ENCODE measurements around the gene ADCY10.
"Not testable (repeated sequence)": the region's sequence is repeated elsewhere in the genome, so short reads cannot be mapped to it uniquely, and the experiment has no call there.

The ADCY10 gene

GRCh38 chr1:167924543-167925231 lies 10.8 kb upstream of the ADCY10 start:
- no peak for DNase-seq

- DNase-seq, result no peak
These were observed 10.2 kb upstream of the ADCY10 start for GRCh38 chr1:167924102-167924501.

GRCh38 chr1:167923324-167924056 lies 9.6 kb upstream of the ADCY10 start:
- DNase-seq, result no peak

GRCh38 chr1:167922611-167923074 lies 8.7 kb upstream of the ADCY10 start:
- no peak for DNase-seq

GRCh38 chr1:167922023-167922422 lies 8.1 kb upstream of the ADCY10 start:
- no peak for DNase-seq

GRCh38 chr1:167916766-167917511 lies 3.0 kb upstream of the ADCY10 start:
- no peak for DNase-seq

GRCh38 chr1:167915569-167915968 lies 1.6 kb upstream of the ADCY10 start:
- DNase-seq, result no peak

GRCh38 chr1:167912294-167912693 lies 1.6 kb downstream of the ADCY10 start:
- no peak for DNase-seq

GRCh38 chr1:167911413-167911812 lies 2.5 kb downstream of the ADCY10 start:
- DNase-seq, result no peak

- no peak for DNase-seq
These were observed 3.4 kb downstream of the ADCY10 start for GRCh38 chr1:167910530-167910929.

GRCh38 chr1:167909691-167910180 lies 4.2 kb downstream of the ADCY10 start:
- DNase-seq, result no peak

GRCh38 chr1:167905671-167906070 lies 8.3 kb downstream of the ADCY10 start:
- no peak for DNase-seq

- no peak for DNase-seq
These were observed 8.8 kb downstream of the ADCY10 start for GRCh38 chr1:167905182-167905581.

GRCh38 chr1:167904652-167905130 lies 9.2 kb downstream of the ADCY10 start:
- DNase-seq, result no peak

GRCh38 chr1:167900907-167901306 lies 13.0 kb downstream of the ADCY10 start:
- no peak for DNase-seq

GRCh38 chr1:167899253-167899681 lies 14.7 kb downstream of the ADCY10 start:
- DNase-seq, result no peak

- DNase-seq, result no peak
These were observed 15.2 kb downstream of the ADCY10 start for GRCh38 chr1:167898578-167899222.

GRCh38 chr1:167893798-167894197 lies 20.1 kb downstream of the ADCY10 start:
- no peak for DNase-seq

GRCh38 chr1:167890400-167890799 lies 23.5 kb downstream of the ADCY10 start:
- DNase-seq, result no peak

GRCh38 chr1:167887187-167887586 lies 26.7 kb downstream of the ADCY10 start:
- DNase-seq, result not testable (repeated sequence)

GRCh38 chr1:167882376-167882775 lies 31.6 kb downstream of the ADCY10 start:
- no peak for DNase-seq

- DNase-seq, result no peak
These were observed 32.1 kb downstream of the ADCY10 start for GRCh38 chr1:167881786-167882185.

- no peak for DNase-seq
These were observed 32.9 kb downstream of the ADCY10 start for GRCh38 chr1:167881069-167881468.
